Fibroblast of skin of scalp (primary cell): ENCODE results near the gene CARD10.
A peak's percentile ranks its signal among the peaks of the same experiment; 100 is the strongest.

ENCODE experiments used
- DNase-seq: peaks from one replicate; pipeline ENCODE4 v3.0.0-alpha.2; 2013

CARD10 gene

GRCh38 chr22:37502342-37503182 is 16.7 kb downstream of the CARD10 start:
- no peak for DNase-seq

GRCh38 chr22:37501610-37502341 is 17.4 kb downstream of the CARD10 start:
- DNase-seq: peak; percentile 75

GRCh38 chr22:37500745-37501609 is 18.2 kb downstream of the CARD10 start:
- peak; percentile 31 for DNase-seq

GRCh38 chr22:37499789-37500540 is 19.2 kb downstream of the CARD10 start:
- DNase-seq: no peak

GRCh38 chr22:37499027-37499707 is 20.0 kb downstream of the CARD10 start:
- DNase-seq: no peak

GRCh38 chr22:37498289-37498909 is 20.8 kb downstream of the CARD10 start:
- DNase-seq: no peak

- DNase-seq: peak; percentile 94
These were observed 22.1 kb downstream of the CARD10 start for GRCh38 chr22:37497062-37497599.

GRCh38 chr22:37496651-37497050 is 22.6 kb downstream of the CARD10 start:
- peak; percentile 60 for DNase-seq

- no peak for DNase-seq
These were observed 25.2 kb downstream of the CARD10 start for GRCh38 chr22:37493979-37494378.

GRCh38 chr22:37492428-37493344 is 26.5 kb downstream of the CARD10 start:
- DNase-seq: peak; percentile 52

- DNase-seq: no peak
These were observed 27.4 kb downstream of the CARD10 start for GRCh38 chr22:37491559-37492427.

GRCh38 chr22:37491106-37491505 is 28.1 kb downstream of the CARD10 start:
- DNase-seq: no peak

- no peak for DNase-seq
These were observed 29.2 kb downstream of the CARD10 start for GRCh38 chr22:37489983-37490382.

GRCh38 chr22:37488337-37489135 is 30.7 kb downstream of the CARD10 start:
- no peak for DNase-seq

- no peak for DNase-seq
These were observed 31.6 kb downstream of the CARD10 start for GRCh38 chr22:37487571-37487970.

GRCh38 chr22:37487129-37487528 is 32.1 kb downstream of the CARD10 start:
- DNase-seq: no peak

- peak; percentile 14 for DNase-seq
These were observed 32.9 kb downstream of the CARD10 start, which contains the start of gene MFNG for GRCh38 chr22:37486224-37486845. MFNG (minus strand) TSS chr22:37486384; CDS start chr22:37486177, 207 bp downstream.
